Mesenteric fat pad (tissue), 1 donor: ENCODE measurements around the gene DEFB123. TPM values are rescaled to one million over a fixed set of nuclear protein-coding genes. Genes with fewer than 3 reads are reported as not detected.

Source experiments
- DNase-seq: peaks from one replicate; pipeline ENCODE4 v3.0.0-alpha.2; 2020; ENCODE audit warnings: low spot score
- total RNA-seq: library from RNA; stranded (reverse); fragmentation: NEBNext Ultra II Directional; extraction: Animal tissue kit (Norgen Biotek cat#: 25700); gene quantifications from one replicate; pipeline ENCODE4 v1.2.1, GENCODE V29; 2021
- donor health status: DM: yes; HTN: yes; CAD: no.

Gene DEFB123
- total RNA-seq, 1 donor from 2014 or later, result not detected

DNA sequence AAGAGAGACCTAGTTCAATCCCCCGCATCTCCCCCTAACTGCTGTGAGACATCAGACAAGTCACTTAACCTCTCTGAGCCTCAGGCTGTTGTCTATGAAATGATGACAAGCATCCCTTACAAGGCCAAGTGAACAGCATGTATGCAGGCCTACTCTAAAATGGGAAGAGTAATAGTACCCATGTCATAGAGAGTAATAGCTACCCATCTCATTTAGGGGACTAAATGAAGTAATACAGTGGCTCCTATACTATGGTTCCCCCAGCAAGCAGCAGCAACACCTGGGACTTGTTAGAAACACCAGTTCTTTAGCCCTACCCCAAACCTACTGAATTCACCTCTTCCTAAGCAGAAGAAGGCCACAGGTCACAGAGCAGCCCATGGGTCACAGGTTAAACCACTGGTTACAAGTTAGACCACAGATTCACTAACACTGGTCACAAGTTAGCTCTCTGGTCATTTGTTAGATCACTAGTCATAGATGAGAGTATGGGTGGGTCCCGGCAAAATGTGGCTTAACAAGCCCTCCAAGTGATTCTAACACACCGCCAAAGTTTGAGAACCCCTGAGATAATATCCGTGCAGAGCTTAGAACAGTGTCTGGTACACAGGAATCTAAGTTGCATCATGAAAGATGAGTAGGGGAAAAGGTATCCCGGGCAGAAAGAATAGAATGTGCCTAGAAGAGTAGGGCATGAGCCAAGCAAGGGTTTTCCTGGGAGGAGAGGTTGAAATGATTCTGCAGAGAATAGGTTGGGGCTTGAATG, 33.1 kb downstream of the DEFB123 start:
- DNase-seq, result no peak

DNA sequence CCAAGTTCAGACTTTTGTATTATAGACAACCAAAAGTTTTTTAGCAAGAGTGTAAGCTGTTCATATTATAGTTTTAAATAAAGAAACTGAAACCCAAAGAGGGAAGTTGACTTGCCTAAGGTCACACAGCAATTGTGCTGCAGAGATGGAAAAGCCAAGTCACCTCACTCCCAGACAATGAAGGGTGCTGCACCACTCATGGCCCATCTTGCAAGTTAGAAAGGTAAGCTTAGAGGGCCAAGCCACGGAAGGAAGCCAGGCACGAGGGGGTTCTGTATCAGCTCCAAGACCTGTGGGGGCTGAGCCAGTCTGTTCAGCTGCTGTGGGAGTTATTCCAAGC, 33.6 kb downstream of the DEFB123 start:
- DNase-seq, result no peak

DNA sequence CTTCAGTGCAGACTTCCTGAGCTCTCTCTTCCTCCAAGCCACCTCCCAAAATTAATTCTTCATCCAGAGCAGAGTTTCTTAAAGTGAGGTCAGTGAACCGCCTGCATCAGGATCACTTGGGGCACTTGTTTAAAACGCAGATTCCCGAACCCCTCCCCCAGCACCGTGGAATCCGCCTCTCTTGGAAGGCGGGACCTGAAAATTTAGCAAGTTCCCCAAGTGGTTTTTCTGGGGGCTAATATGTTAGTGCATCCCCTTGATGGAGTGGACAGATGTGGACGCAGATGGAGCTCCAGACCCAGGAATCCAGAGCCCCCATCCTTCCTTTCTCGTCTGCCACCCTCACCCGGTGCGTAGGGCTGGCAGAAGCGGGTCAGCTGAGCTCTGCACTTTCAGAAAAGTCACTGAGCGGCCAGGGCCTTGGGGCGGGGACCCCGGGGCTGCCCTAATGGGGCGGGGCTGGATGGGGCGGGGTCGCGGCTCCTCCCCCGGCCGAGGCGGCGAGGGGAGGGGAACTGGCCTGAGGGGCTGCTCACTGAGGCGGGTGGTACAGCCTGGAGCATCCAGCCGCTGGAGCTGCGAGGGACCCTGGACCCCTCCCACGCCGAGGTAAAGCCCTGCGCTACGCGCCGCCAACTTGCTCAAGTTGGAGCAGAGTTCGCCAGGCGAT, 34.5 kb downstream of the DEFB123 start, which contains the start of the genes DEFB124 and REM1:
TSS of gene DEFB124 (minus strand) at position 370 of the 670 bp plus-strand sequence. CDS start 2,114 bp downstream, outside the sequence.
TSS of gene REM1 (plus strand) at position 531 of the 670 bp plus-strand sequence. CDS start 1,158 bp downstream, outside the sequence.
- no peak for DNase-seq

DNA sequence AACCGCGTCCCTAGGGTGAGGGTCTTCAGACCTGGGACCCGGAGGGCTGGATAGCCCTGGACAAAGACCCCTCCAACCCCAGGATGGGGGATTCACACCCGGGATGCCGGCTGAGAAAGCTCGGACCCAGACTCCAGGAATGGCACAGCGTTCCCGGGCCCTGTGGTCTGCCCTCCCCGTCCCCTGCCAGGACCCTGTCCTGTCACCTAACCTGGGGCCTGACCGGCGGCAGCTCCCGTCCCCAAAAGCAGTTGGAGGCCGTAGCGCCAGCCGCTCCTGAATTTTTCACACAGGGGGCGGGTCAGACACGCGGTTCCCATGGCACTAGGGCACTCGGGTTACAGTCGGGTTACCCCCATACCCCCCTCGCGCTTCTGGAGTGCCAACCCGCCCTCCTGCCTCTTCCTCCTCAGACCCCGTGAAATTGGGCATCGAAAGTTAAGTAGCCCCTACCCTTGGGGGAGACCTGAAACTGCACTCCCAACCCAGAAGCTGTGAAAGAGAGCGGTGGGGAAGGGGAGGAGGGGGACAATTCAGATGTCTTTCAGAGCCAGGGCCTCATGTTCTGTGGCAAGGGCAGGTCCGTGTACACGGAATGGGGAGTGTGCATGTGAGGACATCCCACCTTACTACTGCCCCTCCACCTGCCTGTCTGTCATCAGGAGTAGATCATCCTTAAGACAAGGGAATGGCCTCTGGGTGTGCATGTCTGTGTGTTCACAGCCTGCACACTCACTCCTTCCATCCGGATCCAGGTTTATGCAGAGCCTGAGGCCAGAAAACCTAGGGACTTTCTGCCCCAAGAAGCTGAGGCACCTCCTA, 35.3 kb downstream of the DEFB123 start:
- no peak for DNase-seq

DNA sequence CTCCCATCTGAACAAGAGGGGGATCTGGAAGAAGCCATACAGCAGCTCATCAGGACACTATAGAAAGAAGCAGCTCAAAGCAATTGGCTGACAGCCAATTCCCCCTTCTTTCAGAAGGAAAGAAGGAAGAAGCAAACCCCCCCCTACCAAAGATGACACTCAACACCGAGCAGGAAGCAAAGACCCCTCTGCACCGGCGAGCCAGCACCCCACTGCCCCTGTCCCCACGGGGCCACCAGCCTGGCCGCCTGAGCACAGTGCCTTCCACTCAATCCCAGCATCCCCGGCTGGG, 35.8 kb downstream of the DEFB123 start:
- no peak for DNase-seq

DNA sequence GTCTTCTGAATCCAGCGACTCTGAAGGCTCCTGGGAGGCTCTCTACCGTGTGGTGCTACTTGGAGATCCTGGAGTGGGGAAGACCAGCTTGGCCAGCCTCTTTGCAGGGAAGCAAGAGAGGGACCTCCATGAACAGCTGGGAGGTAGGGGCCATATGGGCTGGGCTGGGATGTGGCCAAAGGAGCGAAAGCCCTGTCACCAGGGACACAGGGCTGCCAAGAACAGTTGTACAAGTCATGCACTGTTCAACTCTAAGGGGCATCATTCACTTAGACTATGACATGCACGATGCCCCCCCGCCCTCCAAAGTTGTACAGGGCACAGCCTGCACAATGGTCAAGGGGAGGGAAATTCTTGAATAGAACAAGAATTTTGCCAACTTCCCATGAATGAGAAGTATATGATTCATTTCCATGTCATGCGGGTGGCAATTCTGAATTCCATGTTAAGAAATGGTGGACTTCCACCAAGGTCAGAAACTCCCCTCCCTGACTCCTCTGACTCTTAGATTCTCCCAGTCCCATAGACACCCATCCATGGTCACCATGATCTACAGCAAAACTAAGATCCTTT, 36.3 kb downstream of the DEFB123 start:
- no peak for DNase-seq

DNA sequence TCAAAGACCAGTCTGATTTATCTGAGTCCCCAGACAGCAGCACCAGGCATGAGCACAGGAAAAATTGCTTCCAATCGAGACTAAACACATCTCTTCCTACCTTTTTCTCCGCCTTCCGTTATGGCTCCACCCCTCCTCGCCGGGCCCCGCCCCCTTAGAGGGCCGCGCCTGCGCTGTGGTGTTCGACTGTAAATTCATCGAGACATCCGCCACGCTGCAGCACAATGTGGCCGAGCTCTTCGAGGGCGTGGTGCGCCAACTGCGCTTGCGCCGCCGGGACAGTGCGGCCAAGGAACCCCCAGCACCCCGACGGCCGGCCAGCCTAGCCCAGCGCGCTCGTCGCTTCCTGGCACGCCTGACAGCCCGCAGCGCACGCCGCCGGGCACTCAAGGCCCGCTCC, 43.6 kb downstream of the DEFB123 start:
- DNase-seq, result no peak

DNA sequence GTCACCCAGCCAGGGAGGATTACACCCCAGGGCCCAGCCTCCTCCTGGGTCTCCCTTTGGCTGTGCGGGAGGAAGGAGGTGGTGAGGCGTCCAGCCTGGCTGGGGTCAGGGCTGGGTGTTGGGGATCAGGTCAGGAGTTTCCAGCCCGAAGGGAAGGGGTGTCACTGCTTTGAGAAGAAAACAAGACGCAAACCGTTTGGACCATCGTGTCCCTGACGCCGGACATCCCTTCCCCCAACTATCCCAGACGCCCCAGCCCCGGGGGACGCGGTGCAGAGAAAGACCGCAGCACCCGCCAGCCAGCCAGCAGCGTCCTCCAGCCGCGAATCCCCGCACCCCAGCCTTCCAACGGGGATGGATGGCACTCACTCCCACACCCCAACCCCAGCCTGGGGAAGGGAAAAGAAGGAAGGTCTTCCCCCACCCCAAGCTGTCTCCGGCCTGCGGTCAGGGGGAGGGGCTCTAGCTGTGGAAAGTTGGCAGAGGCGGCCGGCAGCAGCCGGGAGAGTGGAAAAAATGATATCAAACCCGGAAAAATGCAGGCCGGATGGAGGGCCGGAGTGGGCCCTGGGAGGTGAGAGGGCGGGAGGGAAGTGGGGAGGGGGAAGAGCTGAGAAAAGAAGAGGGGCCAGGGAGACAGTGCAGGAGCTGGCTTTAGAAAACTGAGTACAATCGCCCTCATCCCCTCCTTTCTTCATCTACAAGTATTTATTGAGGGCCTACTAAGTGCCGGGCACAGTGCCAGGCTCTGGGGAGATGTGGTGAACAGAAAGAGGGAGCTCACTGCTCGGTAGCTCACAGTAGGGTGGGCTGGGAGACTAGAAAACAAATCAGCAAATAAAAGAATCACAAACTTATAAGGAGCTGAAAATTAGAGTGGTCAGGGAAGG, 45.3 kb downstream of the DEFB123 start:
- no peak for DNase-seq

DNA sequence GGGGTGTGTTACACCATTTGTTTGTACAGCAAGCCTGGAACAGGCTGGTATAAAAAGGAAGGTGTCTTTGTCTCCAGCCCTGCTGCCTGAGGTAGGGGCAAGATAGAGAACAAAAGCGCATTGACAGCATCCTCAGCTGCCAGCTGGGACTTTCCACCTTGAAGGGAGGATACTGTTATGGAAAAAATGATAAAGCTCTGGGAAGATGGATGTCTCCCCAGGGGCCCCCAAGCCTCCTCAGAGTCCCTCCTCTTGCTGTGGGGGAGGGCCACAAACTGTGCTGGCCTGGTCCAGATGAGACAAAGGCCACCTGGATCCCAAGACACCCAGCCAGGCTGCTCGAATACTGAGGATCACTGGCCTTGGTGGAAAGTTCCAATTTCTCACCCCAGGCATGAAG, 47.7 kb downstream of the DEFB123 start:
- DNase-seq, result no peak

DNA sequence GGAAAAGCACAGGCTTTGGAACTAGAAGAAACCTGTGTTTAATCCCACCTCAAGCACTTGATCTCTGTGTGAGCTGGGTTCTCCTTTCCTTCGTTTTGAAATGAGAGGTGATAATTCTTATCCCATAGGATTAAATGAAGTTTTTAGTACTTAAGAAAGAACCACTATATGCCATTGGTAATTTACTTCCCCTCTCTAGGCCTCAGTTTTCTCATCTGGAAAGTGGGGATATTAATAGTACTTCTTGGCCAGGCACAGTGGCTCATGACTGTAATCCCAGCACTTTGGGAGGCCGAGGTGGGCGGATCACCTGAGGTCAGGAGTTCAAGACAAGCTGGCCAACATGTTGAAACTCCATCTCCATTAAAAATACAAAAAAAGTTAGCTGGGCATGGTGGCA, 48.7 kb downstream of the DEFB123 start:
- DNase-seq, result no peak

DNA sequence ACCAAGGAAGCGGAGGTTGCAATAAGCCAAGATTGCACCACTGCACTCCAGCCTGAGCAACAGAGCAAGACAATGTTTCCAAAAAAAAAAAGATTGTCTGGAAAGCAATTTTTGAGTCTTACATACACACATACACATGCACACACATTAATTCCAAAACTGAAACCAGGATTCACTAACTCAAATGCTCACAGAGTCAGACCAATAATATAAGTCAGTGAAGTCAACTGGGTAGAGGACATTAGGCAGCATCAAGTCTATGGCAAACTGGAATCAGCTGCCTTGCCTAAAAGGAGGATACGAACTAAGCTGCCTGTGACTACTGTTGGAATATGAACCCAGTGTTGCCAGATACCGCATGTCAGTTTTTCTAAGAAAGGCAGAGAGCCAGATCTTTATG, 50.3 kb downstream of the DEFB123 start:
- no peak for DNase-seq

DNA sequence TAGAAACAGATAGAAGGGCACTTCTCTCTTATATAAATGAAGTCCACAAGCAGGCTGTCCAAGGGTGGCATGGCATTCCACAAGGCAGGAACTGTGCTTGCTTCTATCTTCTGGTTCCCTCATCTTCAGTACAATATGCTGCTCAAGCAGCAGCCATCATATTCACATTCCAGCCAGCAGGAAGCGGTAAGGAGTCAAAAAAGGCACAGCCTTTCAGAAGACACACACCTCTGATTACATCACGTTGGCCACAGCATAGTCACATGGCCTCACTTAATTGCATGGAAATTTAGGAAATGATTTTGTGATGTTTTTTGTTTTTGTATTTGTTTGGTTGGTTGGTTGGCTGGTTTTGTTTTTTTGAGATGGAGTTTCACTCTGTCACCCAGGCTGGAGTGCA, 53.7 kb downstream of the DEFB123 start:
- no peak for DNase-seq

DNA sequence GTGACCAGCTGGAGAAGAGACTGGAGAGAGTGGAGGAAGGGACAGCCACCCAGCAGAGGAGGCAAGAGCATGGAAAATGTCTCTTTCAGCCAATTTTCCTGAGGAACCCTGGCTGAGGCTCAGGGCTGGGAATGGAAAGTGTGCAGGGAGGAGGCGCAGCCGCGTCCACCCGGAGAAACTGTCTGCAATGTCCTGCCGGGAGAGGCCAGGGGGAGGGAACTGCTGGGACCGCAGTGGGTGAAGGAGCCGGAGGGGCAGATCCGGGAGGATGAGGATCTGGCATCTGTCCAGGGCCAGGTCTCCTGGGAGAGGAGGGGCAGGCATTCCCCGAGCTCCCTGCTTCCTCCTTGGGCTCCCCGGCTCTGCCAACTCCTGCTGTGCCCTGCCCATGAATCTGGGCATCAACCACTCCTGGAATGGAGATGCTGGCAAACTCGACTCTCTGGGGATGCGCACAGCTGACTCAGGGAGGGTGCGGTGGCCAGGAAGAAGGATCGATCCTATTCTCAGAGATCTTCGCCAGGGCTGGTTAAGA, 56.4 kb downstream of the DEFB123 start:
- DNase-seq, result no peak

DNA sequence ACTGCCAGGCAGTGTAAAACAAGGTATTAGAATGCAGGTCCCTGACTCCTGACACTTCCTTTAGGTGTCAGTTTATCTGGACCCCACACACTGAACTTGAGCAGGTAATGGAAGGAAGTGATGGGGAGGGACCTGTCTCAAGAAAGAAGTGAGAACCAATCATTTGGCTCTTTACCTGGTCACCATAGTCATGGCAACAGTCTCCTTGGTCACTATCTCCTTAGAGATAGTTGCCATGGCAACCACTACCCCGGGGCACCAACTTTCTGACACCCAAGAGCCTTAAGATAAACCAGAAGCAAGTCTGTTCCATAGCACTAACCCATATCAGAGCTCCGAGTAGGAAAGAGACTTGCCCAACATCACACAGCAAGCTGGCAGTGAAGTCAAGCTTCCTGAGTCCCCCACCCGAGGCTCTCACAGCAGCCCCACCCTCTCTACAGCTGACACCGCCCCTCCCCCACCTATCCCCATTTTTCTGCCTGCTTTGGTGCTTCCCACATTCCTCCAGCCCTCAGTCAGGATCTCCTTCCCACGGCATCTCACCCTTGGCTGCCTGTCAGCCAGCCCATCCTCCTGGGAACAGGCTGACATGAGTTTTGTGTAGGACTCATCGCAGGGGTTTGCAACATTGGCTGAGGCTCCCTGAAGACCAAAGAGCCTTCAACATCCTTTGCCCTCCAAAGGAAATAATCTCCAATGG, 57.6 kb downstream of the DEFB123 start:
- DNase-seq, result no peak

Other genes with a start within 250 kb of the DEFB123 start
- not detected for gene DEFB115, start 183.0 kb upstream of the DEFB123 start, total RNA-seq
- gene DEFB116, start 132.0 kb upstream of the DEFB123 start, total RNA-seq, result not detected
- gene DEFB118, start 72.0 kb upstream of the DEFB123 start, total RNA-seq, result not detected
- gene DEFB119, start 50.0 kb upstream of the DEFB123 start, total RNA-seq, result not detected
- gene DEFB121, start 34.4 kb upstream of the DEFB123 start, total RNA-seq, result not detected
- 1.7 TPM for gene DEFB124, start 34.5 kb downstream of the DEFB123 start, total RNA-seq
- 2.7 TPM for gene REM1, start 34.7 kb downstream of the DEFB123 start, total RNA-seq
- 186 TPM for gene HM13, start 73.8 kb downstream of the DEFB123 start, total RNA-seq
- 223 TPM for gene ID1, start 164.7 kb downstream of the DEFB123 start, total RNA-seq
- gene COX4I2, start 197.3 kb downstream of the DEFB123 start, total RNA-seq, result 2.3 TPM